ENCODE data around the gene GPR37.

The GPR37 gene

DNA sequence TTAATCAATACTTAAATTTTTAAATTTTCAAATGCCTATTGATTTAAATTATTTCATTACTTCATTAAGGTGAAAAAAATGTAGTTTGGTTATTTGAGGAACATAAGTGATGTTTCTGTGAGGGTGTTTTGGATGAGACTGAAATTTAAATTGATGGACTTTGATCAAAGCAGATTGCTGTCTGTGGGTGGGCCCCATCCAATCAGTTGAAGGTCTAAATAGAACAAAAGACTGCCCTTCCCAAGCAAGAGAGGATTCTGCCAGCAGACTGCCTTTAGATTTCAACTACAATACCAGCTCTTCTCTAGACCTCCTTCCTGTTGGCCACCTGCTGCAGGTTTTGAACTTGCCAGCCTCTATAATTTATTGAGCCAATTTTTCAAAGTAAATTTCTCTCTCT, 14.5 kb upstream of the GPR37 start:
- no peak for DNase-seq

DNA sequence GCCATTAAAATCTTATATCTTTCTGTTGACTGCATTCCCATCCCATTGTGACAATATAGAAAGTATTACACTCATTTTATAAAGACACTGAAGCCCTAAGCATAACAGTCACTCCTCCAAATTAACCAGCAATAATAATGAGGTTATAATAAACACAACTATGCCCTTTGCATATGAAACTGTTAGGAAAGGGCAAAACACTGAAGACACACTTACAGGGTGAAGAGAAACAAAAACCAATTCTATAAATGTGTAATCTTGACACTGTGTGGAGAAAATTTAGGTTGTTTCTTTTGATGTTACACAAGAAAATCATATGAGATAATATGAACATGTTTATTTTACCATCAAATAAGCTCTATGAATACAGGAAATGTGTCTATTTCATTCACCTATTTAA, 14.0 kb upstream of the GPR37 start:
- DNase-seq, result no peak

DNA sequence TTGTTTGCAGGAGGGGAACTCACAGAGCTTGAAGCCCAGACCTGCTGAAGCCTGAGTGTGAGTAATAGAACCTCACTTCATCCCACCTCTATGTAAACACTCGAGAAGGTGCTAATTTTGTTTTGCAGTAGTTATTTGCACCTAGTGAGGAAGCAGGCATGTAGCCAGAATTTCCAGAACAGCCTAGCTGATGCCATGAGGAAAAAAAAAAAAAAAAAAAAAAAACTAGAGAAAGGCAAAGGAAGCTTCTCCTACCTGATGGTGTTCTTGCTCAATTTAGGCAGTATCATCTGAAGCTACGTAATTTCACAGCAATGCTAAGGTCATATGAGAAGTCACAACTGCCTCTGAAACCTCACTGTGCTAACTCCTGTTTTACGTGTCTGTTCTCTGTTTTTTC, 13.6 kb upstream of the GPR37 start:
- peak; percentile 72 for DNase-seq

DNA sequence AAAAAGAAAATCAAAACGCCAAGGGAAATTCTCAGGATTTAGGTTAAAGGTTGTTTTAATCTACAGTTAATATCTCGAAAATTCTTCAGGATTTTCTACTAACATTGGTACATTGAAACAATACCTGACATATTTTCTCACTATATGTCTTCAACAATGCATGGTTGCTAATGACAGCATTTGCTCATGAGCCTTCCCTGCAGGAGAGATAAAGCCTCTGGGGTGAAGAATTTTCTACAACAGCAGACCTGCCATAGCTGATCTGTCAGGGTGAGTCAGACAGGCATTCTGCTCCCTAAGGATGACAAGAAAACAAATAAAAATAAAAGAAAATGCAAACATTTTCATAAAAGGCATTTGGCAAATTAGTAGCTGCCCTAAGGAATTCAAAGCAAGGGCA, 11.7 kb upstream of the GPR37 start:
- no peak for DNase-seq

DNA sequence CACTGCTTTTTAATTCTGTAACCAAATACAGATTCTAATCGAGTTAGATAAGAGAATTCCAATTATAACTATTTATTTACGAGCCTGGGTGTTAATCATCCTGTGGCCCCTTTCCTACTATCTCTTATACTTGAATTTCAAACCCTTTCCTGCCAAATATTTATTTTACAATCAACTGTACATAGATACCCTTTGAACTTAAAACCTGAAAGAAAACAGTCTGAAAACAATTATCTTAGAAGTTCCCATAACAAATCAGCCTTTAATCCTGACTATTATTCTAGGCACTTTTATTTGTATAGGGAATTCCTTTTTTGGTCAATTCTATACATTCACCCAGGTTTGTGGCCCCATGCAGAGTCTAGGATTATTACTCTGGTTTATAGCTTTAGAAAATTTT, 10.6 kb upstream of the GPR37 start:
- no peak for DNase-seq

DNA sequence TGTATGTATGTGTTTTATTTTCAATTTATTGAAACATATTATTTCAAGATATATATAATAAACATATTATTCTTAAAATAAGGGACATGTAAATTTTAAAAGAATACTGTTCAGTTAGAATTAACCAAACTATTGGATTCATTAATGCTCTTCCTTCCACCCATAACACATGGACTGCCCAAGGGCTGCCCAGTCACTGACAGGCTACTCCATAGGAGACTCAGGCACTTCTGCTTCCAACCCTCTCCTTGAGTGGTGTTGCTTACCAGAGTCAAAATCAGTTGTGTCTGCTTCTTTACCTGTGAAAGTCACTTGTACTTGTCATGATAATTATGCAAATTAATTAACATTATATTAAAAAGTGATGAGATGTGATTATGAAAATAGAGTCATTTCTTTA, 9.8 kb upstream of the GPR37 start:
- no peak for DNase-seq

DNA sequence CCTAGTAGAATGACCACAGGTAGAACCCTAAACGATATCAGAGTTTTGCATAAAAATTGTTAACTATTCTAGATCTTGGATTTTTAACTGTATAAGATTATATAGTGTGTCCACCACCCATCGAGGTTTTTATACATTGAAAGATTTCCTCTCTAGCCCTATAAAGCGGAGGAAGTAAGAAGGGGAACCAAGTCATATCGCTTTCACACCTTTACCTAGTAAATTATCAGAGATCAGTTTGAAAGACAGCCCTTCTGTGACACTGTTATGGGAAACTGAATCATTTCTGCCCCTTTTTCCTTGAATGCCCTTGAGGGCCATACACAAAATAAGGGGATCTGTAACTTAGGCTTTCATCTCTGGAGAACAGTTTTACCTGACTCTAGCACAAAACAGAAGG, 8.3 kb upstream of the GPR37 start:
- DNase-seq, result no peak

DNA sequence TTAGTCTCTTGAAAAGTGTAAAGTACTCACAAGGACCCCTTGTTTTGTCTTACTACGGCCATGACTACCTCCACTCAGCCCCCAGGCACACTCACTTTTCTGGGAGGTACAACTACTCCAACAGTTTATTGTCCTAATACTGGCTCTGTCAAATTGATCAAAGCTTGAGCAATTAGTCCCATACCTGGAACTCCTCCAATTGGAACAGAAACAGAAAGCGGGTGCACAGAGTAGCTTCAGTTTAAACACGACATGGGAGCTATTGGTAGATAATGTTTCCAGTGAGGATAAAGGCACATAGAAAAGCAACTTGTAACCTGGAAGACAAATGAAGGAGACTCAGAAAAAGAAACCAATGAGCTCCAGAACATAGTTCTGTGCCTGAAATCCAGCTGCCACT, 7.7 kb upstream of the GPR37 start:
- DNase-seq, result no peak

DNA sequence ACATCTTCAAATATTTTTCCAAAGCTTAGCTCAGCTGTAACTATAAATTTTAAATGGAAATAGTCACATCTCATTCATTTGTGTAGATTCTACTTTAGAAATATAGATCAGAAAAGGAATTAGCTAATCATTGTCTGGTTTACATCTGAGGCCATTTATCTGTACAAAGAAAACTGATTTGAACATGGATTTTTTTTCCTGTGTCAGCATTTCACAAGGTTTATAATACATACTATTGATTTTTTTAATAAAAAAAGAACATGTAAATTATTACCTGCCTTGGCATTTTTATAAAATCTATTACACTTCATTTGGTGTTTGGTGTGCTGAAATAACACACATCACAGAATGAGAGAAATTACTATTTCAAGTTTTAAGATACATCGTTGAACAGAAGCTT, 3.5 kb upstream of the GPR37 start:
- DNase-seq, result no peak

DNA sequence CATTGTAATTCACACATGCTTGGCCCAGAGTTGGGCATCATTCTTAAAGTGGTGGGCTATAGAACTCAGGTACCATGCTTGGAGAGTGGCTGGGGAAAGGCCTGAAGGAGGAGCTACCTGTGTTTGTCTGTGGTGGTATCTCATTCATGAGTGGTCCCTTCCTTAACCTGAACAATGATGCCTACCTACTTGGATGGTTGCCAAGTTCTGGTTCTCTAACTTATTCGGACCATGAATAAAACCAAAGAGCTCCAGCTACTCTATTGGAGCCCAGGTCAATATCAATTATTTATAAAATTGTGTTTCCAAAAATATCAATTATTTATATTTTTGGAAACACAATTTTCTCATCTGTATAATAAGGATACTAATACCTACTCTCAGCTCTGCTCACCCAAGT, 2.9 kb upstream of the GPR37 start:
- no peak for DNase-seq

DNA sequence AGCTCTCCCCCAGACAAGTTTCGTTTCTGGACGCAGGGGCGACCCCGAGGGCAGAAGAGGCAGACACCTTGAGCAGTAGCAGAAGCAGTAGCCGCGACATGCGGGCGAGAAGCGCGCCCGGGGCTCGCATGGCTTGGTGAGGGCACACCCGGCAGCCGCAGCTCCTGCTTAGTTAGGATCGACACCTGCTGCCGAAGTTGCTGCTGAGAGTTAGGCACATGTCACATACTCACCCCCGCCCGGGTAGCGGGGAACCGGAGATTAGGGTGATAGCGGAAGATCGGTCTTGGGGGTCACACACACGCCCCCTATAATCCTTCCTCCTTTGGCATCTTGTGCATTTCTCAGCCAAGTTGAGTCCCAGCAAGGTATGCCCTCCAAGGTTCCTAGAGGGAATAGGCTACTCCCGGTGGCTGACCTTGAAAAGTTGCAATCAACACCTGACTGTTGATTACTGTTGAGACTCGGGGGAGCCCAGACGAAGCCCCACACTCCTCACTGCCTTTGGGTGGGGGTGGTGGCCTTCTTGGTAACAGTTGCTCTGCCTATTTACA, 668 bp downstream of the GPR37 start:
- DNase-seq, result peak; percentile 55

DNA sequence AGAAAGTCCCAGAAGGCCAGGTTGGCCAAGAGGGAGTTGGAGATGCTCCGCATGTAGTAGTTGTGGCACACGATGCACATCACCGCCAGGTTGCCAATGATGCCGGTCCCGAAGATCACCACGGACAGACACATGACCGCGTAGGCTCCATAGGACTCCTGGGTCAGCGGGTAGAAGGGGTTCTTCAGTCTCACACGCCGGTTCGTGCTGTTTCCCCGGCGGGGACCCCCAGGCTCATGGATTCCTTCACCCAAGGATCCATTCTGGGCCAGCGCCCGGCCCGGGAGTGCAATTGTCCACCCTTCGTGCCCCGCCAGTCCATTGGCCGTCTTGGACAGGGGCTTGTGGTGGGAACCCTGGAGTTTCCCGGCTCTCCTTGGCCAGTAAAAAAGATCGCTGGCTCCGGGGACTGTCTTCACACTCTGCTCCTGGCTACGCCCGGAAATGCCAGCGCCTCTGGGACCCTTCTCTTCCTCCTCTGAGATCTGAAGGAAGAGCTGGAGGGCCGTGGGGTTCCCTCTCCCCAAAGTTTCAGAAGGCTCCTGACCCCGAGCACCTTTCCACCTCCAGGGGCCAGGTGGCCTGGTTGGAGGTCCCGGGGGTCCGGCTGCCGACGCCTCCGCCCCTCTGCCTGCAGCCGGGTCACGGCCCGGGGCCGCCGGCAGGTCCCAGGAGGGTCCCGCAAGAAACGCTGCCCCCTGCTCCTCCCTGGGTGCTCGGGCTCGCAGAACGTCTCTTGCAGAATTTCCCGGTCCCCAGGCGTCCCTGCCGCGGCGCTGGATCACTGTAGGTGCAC, 1.3 kb downstream of the GPR37 start:
- no peak for DNase-seq

DNA sequence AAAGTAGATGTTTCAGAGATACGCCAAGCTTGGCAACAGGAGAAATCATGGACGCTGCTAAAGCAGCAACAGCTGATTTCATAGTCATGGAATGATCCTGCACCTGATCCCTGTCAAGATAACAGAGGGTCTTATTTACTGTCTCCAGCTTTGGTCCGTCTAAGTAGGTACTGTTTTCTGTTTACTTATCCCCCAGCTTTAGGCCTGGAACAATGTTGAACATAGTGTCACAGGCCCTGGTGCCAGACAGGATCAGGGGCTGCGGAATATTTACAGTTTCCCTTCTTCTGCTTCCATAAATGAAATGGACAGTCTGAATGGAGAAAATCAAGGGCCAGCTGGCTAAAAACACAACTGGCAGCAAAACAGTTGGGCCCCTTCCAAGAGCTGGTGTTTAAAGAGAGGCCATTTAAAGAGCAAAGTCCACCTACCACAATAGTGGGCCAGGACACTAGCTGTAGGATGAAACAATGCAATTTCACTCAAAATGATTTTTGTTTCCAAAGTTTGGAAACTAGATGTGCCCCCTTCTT, 2.9 kb downstream of the GPR37 start:
- DNase-seq, result no peak

DNA sequence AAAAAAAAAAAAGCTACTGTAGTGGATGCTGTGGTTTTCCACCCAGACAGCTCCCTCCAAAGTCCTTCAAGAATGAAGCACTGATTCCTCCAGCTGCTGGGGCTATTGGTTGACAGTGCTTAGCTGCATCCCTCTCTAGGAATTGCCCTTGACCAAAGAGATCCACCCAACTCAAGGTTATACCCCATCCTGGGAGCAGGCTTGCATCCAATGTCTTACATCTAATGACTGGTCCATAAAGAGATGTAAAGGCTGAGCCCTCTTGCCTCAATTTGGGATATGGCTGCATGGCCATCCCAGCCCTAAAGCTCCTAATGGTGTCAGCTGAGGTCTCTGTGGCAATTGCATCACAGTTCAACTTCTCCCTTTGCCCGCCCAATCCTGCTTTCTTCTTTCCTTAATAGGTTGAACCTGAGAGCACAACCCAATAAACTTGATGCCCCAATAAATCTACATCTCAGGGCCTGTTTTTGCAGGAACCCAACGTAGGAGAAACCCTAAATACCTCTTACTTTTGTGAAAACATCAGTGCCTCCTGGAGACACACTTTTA, 4.4 kb downstream of the GPR37 start:
- DNase-seq, result no peak

DNA sequence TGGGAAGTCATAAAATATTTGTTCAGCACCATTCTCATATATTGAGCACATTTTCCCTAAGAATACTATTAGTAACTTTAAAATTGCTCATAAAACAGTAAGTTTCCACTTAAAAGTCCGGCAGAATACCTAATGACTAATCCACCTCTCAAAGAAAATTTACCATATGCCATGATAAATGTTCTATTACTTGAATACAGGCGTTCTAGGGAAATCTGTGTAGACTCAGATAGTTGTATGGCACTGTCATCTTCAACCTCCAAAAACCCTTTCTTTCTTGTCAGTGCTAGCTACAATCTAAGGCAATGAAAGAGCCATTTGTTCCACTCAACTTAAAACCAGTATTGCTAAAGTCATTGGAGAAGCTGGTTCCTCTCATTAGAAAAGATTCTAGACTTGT, 7.3 kb downstream of the GPR37 start:
- no peak for DNase-seq

DNA sequence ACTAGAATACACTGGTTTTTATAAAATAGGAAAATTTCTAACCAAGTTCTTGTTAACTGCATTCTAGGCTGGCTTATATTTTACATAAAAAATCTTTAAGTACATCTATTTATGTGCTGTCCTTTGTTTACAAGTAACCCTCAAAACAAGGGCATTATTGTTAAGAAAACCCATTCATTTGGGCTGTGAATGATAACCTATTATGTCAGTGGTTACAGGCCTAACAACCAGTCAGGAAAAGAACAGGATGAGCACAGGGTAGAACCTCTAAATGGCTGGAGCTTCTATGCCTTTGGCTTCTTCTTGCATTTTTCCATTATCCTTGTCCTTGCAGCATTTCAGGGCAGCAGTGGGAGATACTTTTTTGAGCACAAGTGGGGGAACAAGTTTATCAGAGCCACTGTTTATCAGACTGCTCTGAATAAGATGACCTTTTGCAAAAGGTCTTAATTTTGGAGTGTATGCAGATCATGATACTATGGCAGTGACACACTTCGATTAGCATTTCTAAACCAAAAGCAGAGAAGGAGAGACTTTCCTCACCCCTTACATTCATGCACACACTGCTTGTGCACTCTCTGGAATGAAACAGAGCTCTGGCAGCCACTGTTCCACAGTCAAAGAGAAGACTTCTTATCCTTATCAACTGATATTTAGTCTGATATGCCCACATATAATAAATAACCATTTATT, 10.9 kb downstream of the GPR37 start:
- no peak for DNase-seq

DNA sequence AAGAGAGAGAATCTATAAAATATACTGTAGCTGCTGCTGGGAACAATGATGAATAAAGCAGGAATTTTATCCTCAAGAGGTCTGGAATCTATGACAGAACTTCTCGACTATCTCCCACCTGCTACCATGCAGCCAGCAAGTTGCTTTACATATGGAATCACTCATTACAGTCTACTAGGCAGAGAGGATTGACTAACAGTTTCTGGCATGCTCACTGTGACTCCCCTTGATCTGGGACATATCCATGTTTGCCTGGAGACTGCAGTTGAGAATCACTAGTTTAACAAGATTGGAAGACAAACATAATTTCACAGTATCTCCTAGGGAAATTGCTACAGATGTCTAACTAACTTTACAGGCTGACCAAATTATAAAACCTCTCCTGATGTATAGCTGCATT, 13.3 kb downstream of the GPR37 start:
- DNase-seq, result peak; percentile 9

DNA sequence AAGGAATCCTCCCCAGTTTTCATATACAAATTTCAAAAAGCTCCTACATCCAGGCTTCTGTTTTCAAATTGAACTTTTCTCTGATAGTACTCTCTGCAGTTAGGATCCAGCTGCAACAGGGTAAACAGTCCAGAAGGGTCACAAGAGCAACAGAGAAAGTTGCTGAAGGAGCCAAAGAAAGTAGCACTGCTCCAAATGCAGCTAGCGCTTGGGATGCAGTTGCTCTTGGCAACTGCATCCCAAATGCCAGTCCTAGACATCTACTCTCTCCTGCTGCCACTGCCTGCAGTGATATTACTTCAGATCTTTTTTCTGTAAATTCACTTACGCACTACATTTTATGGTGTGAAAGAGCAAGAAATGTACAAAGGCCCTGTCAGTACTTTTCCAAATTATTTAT, 14.6 kb downstream of the GPR37 start:
- no peak for DNase-seq

DNA sequence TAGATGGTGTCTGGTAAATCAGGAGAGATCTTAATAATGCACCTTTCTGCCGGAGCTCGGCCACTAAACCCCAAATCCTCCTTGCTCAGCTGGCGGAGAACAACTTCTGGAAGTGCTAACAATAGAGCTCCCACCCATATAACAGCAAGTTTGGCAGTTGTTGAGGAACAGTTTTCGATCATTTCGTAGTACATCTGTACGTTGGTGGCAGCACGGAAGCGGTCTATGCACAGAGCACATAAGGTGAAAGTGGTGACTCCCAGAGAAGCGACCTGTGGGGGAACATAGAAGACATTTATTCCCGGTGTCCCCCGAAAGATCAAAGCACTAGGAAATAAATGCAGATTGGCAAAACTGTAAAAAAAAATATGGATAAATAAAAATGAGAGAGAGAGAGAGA, 18.5 kb downstream of the GPR37 start:
- no peak for DNase-seq

DNA sequence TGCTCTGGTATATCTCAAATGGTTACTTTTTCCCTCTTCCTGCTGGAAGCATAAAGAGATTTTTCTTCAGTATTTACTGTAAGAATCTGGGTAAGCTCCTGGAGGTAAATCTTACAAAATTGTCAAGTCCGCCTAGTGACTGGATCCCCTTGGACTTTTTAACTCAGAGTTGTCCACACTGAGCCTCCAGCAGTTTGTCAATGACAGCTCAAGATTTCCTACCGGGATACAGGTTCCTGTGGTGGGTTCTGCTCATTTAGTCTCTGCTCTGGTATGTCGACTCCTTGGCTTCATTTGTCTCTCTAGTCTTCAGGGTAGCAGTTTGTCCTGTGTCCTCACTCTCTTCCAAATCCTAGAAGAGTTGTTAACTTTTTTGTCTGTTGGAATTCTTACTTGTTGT, 27.0 kb downstream of the GPR37 start:
- no peak for DNase-seq

DNA sequence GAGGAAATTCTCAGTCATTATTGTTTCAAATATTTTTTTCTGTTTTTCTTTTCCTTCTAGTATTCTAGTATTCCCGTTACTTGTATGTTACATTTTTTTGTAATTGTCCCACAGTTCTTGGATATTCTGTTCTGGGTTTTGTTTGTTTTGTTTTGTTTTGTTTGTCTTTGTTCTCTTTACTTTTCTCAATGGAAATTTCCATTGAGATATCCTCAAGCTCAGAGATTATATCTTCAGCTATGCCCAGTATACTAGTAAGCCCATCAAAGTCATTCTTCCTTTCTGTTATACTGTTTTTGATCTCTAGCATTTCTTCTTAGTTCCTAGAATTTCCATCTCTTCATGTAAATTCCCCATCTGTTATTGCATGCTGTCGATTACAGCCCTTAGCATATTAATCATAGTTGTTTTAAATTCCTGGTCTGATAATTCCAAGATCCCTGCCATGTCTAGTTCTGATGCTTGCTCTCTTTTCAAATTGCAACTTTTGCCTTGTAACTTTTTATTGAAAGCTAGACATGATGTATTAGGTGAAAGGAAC, 27.8 kb downstream of the GPR37 start:
- no peak for DNase-seq

DNA sequence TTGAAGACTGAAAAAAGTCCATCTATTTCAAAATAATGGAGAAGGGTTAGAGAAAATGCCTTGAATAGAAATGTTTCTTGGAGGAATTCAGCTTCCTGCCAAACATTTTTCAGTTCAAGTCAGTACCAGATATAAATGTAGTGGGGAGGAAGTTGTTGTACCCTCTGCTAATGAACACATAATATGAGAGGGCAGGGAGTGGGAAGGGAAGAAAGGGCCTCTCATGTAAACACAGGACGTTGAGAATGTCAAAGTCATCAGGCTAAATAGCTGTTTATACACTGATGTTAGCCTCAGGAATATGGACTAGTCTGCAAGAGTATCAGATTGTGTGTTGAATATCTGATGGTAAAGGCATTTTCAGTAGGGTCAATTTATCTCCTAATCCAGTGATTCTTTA, 37.0 kb downstream of the GPR37 start:
- DNase-seq, result no peak

DNA sequence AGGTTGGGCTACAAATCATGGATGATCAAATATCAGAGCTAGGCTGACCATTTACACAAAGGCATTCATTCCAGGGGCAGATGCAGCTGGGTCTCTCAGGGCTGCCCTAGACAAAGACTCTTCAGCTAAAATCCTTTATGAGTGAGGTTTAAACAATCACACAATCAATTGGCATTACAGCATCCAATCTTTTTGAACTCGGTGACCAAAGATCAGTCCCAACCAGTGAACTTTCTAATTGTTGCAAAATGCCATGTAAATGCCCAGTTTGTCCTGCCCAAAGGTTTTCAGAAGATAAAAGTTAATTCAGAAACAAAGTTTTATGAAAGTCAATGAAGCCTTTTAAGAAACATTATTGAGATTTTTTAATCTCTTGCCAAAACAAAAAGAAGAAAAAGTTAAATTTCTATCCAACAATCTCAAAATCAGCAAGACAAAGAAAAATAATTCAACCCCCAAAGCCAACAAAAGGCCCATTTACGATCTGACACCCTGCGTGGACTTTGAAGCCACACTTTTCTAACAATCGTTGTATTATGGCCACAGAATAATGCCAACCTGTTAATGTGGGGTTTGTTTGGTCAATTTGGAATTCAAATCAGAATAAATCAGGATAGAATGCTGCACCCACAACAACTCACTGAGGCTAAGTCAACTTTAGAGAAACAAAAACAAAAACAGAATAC, 40.9 kb downstream of the GPR37 start:
- DNase-seq, result no peak
